Measurements from ENCODE around the gene H1-8. TPM values are rescaled to one million over a fixed set of nuclear protein-coding genes. Genes with fewer than 3 reads are reported as not detected.

Gene H1-8
- total and polyA plus RNA-seq, 7 donors, result not detected

DNA sequence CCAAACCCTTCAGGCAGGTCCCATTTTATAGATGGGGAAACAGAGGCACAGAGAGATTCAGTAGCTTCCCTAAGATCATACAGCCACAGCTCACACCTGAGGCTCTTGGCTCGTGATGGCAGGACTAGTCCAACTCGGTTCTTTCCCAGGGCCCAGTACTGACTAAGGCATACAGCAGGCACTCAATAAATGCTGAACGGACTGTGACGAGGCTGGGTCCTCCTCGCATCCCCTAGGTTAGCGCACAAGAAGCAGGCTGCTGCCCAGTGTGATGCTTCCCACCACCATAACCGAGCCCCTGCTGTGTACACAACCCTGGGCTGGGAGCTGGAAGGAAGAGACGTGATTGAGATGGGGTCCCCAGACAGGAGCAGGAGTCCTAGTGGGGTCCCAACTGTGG lies 38.6 kb downstream of the H1-8 start:
- no peak for ATAC-seq
- no peak for TF ChIP-seq CTCF (IDR thresholded peaks at IDR 0.05)
- intact Hi-C loops (cut with DNase I), result no loop called here
- Histone ChIP-seq H3K27me3 (ENCODE audit: insufficient read depth in 3 of 3, low read length in 2 of 3) (no peaks in the 10 kb centered on the region), H3K27ac (no peak overlapping the region), H3K36me3 (ENCODE audit: insufficient read depth in 1 of 2, low read depth in 1 of 2) (peaks cover 0 to 30% of the 10 kb centered on the region in 2 donors), H3K9me3 (no peaks in the 10 kb centered on the region), H3K4me1 (no peaks in the 10 kb centered on the region), H3K4me3 (no peak overlapping the region)
- 89 to 96% (median 92%) methylated on average over 8 of the region's 8 CpGs for WGBS, 3 donors
- no peak for DNase-seq

GRCh38 chr3:129582799-129583198 lies 39.8 kb downstream of the H1-8 start:
- Histone ChIP-seq H3K4me1 (no peaks in the 10 kb centered on the region), H3K27me3 (ENCODE audit: insufficient read depth in 3 of 3, low read length in 2 of 3) (peaks cover 0 to 2% (median 0%) of the 10 kb centered on the region in 3 donors), H3K9me3 (no peaks in the 10 kb centered on the region), H3K36me3 (ENCODE audit: insufficient read depth in 1 of 2, low read depth in 1 of 2) (peaks cover 0 to 28% of the 10 kb centered on the region in 2 donors), H3K4me3 (no peak overlapping the region), H3K27ac (no peak overlapping the region)
- no peak for TF ChIP-seq CTCF (IDR thresholded peaks at IDR 0.05)
- 84 to 87% (median 86%) methylated on average over 5 of the region's 5 CpGs for WGBS, 3 donors
- DNase-seq (no peak), ATAC-seq (no peak)
- intact Hi-C loops (cut with DNase I), result no loop called here

GRCh38 chr3:129583289-129583688 lies 40.3 kb downstream of the H1-8 start:
- no peak for TF ChIP-seq CTCF (IDR thresholded peaks at IDR 0.05)
- Histone ChIP-seq H3K4me3 (no peak overlapping the region), H3K27ac (no peak overlapping the region), H3K36me3 (ENCODE audit: insufficient read depth in 1 of 2, low read depth in 1 of 2) (peaks cover 0 to 28% of the 10 kb centered on the region in 2 donors), H3K27me3 (ENCODE audit: insufficient read depth in 3 of 3, low read length in 2 of 3) (peaks cover 0 to 2% (median 0%) of the 10 kb centered on the region in 3 donors), H3K9me3 (no peaks in the 10 kb centered on the region), H3K4me1 (no peaks in the 10 kb centered on the region)
- 88 to 93% (median 91%) methylated on average over 9 of the region's 9 CpGs for WGBS, 3 donors
- DNase-seq (no peak), ATAC-seq (no peak)
- intact Hi-C loops (cut with DNase I), result no loop called here

DNA sequence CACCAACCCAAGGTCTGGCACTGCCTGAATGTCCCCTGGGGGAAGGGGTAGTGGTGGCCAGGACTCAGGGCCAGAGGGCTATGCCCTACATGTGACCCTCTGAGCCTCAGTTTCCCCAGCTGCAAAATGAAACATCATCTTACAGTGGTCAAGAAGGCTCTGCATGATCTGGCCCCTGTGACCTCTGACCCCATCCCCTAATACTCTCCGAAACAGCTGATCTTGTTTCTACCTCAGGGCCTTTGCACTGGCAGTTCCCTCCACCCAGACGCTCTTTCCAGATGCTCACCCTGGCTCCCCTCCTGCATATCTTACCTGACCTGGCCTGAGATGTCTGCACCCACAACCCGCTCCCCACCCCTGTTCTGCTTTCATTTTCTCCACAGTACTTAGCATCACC lies 41.7 kb downstream of the H1-8 start:
- intact Hi-C loops (cut with DNase I), result loop anchor here in 1 of 2 donors (5.0 kb wide), 1 partner anchor 72 kb away; no protein-coding TSS in a partner anchor
- H3K4me3 ChIP-seq, result no peak overlapping the region
- H3K9me3 ChIP-seq, result no peaks in the 10 kb centered on the region
- H3K36me3 ChIP-seq (ENCODE audit: insufficient read depth in 1 of 2, low read depth in 1 of 2), result peaks cover 0 to 34% of the 10 kb centered on the region in 2 donors
- DNase-seq, result no peak
- H3K27me3 ChIP-seq (ENCODE audit: insufficient read depth in 3 of 3, low read length in 2 of 3), result peaks cover 0 to 2% (median 0%) of the 10 kb centered on the region in 3 donors
- no peak for ATAC-seq
- H3K4me1 ChIP-seq, result no peaks in the 10 kb centered on the region
- H3K27ac ChIP-seq, result no peak overlapping the region
- WGBS, 3 donors, result 93 to 97% (median 97%) methylated on average over 3 of the region's 3 CpGs
- no peak for TF ChIP-seq CTCF (IDR thresholded peaks at IDR 0.05)

Data from psoas muscle (tissue), 8 donors.